GM12892 (cell line): Measurements from ENCODE around the gene EWSR1.

Source experiments
- POLR2A ChIP-seq: IDR thresholded peaks from 2 replicates; pipeline ENCODE4 v1.6.1; 2011; ENCODE audit warnings: low read depth, low read length, control low read depth
- TAF1 ChIP-seq: IDR thresholded peaks from 2 replicates; pipeline ENCODE4 v1.6.1; 2011; ENCODE audit warnings: low read depth, mild to moderate bottlenecking, control low read depth, low read length, borderline replicate concordance

- no peak for TF ChIP-seq TAF1
- no peak for TF ChIP-seq POLR2A
Observed at GRCh38 chr22:29327089-29327764, 59.2 kb downstream of the EWSR1 start.
